GM21381 (cell line): ENCODE results near the gene GNG2.

Source experiments
- ATAC-seq: cut with Tn5 transposase; IDR thresholded peaks from one replicate; pipeline ENCODE4 v1.9.1; 2021; ENCODE audit warnings: mild to moderate bottlenecking, moderate library complexity; ENCODE audit not compliant: unreplicated experiment

GNG2 gene

GRCh38 chr14:51989293-51990234 is 129.2 kb downstream of the GNG2 start, which contains the start of gene RTRAF:
TSS of gene RTRAF (plus strand) at chr14:51989546. CDS start at chr14:51989640, 94 bp downstream.
- ATAC-seq: peak; percentile 95

- ATAC-seq: no peak
Measured at GRCh38 chr14:51990488-51990887, 130.1 kb downstream of the GNG2 start.

- no peak for ATAC-seq
Measured at GRCh38 chr14:51993285-51993920, 133.0 kb downstream of the GNG2 start.

GRCh38 chr14:51996148-51996746 is 135.8 kb downstream of the GNG2 start:
- no peak for ATAC-seq

GRCh38 chr14:51998348-51998747 is 137.9 kb downstream of the GNG2 start:
- no peak for ATAC-seq

- ATAC-seq: no peak
Measured at GRCh38 chr14:51999084-51999483, 138.7 kb downstream of the GNG2 start.

- no peak for ATAC-seq
Measured at GRCh38 chr14:52000019-52000582, 139.7 kb downstream of the GNG2 start.

GRCh38 chr14:52000696-52001095 is 140.3 kb downstream of the GNG2 start:
- ATAC-seq: no peak

- no peak for ATAC-seq
Measured at GRCh38 chr14:52002542-52002941, 142.1 kb downstream of the GNG2 start.

GRCh38 chr14:52003324-52003723 is 142.9 kb downstream of the GNG2 start:
- ATAC-seq: no peak

GRCh38 chr14:52005625-52006024 is 145.2 kb downstream of the GNG2 start:
- ATAC-seq: no peak

GRCh38 chr14:52006361-52006760 is 145.9 kb downstream of the GNG2 start:
- no peak for ATAC-seq

- no peak for ATAC-seq
Measured at GRCh38 chr14:52007211-52007610, 146.8 kb downstream of the GNG2 start.

- no peak for ATAC-seq
Measured at GRCh38 chr14:52007637-52008036, 147.2 kb downstream of the GNG2 start.

- no peak for ATAC-seq
Measured at GRCh38 chr14:52008136-52008535, 147.7 kb downstream of the GNG2 start.

- no peak for ATAC-seq
Measured at GRCh38 chr14:52010173-52010693, 149.8 kb downstream of the GNG2 start.

GRCh38 chr14:52011523-52011922 is 151.1 kb downstream of the GNG2 start:
- no peak for ATAC-seq

GRCh38 chr14:52012635-52013034 is 152.2 kb downstream of the GNG2 start:
- ATAC-seq: no peak

- ATAC-seq: no peak
Measured at GRCh38 chr14:52013984-52014600, 153.7 kb downstream of the GNG2 start.

- ATAC-seq: no peak
Measured at GRCh38 chr14:52014601-52015267, 154.3 kb downstream of the GNG2 start.
